AG04450 (cell line): ENCODE measurements around the gene DICER1. TPM values are rescaled to one million over a fixed set of nuclear protein-coding genes. Genes with fewer than 3 reads are reported as not detected.

ENCODE experiments used
- CTCF ChIA-PET: fragments of 300-600, 350-600 bp; formaldehyde crosslinking; extraction: SDS; loops from one replicate; lab custom pipeline; 2022; ENCODE audit warnings: antibody characterized with exemption, inconsistent platforms; lab: Charles Lee
- POLR2A ChIA-PET: fragments of 350-600 bp; formaldehyde crosslinking; extraction: SDS; loops from one replicate; lab custom pipeline; 2021; ENCODE audit warnings: antibody characterized with exemption, inconsistent platforms; lab: Yijun Ruan, JAX
- DNase-seq: peaks from one replicate; pipeline ENCODE4 v3.0.0-alpha.2; 2011; ENCODE audit warnings: low read depth, low spot score
- H3K27ac ChIP-seq: one replicate; pipeline ENCODE4 v1.5.1; 2012; ENCODE audit warnings: low read depth, low read length, control low read depth
- H3K27me3 ChIP-seq: one replicate; pipeline ENCODE4 v1.6.0; 2012; ENCODE audit warnings: low read length; ENCODE audit not compliant: control insufficient read depth, insufficient read depth
- H3K4me3 ChIP-seq: 2 replicates; pipeline ENCODE4 v1.5.1; 2011; ENCODE audit warnings: mild to moderate bottlenecking, low read depth, low read length, control low read depth
- H3K9me3 ChIP-seq: 2 replicates; pipeline ENCODE4 v1.5.1; 2012; ENCODE audit warnings: low read length; ENCODE audit not compliant: control insufficient read depth, insufficient read depth
- CTCF ChIP-seq: IDR thresholded peaks from 2 replicates; pipeline ENCODE4 v1.5.1; 2011; ENCODE audit warnings: low read depth, low read length, control low read depth, inconsistent platforms
- polyA plus RNA-seq: library from polyadenylated mRNA; depleted of rRNA; stranded (reverse); fragments of >200 nt; gene quantifications from 2 replicates; pipeline ENCODE4 v1.2.3, GENCODE V29; 2011

Gene DICER1
- polyA plus RNA-seq, 1 experiment: 25.1 TPM

GRCh38 chr14:95040708-95041476, 116.4 kb downstream of the DICER1 start:
- H3K27me3 ChIP-seq: no peaks in the 10 kb centered on the region
- TF ChIP-seq CTCF: no peak
- ChIA-PET CTCF (no interaction called here), POLR2A (interaction anchor here (0.6 kb wide), 1 partner anchor 430 kb away, joined by 6 read pairs; no protein-coding TSS in a partner anchor)
- peaks cover 4% of the 10 kb centered on the region; the same call in 1 of the 2 replicates for H3K9me3 ChIP-seq
- H3K4me3 ChIP-seq: no peak overlapping the region
- H3K27ac ChIP-seq: no peak overlapping the region
- no peak for DNase-seq

GRCh38 chr14:95039993-95040348, 117.4 kb downstream of the DICER1 start:
- Histone ChIP-seq H3K27ac (no peak overlapping the region), H3K27me3 (peaks cover under 1% of the 10 kb centered on the region), H3K9me3 (peaks cover 4% of the 10 kb centered on the region; the same call in 1 of the 2 replicates), H3K4me3 (no peak overlapping the region)
- DNase-seq: no peak
- ChIA-PET POLR2A (no interaction called here), CTCF (no interaction called here)
- no peak for TF ChIP-seq CTCF

GRCh38 chr14:95039259-95039992, 117.9 kb downstream of the DICER1 start:
- Histone ChIP-seq H3K9me3 (peaks cover 1% of the 10 kb centered on the region; the same call in 1 of the 2 replicates), H3K27ac (no peak overlapping the region), H3K4me3 (no peak overlapping the region), H3K27me3 (peaks cover 3% of the 10 kb centered on the region)
- no peak for DNase-seq
- no peak for TF ChIP-seq CTCF
- ChIA-PET CTCF (no interaction called here), POLR2A (no interaction called here)

GRCh38 chr14:95038521-95039250, 118.6 kb downstream of the DICER1 start:
- CTCF ChIA-PET: no interaction called here
- Histone ChIP-seq H3K27ac (no peak overlapping the region), H3K4me3 (no peak overlapping the region), H3K27me3 (peaks cover 3% of the 10 kb centered on the region), H3K9me3 (no peaks in the 10 kb centered on the region; the same call in 1 of the 2 replicates)
- no peak for TF ChIP-seq CTCF
- POLR2A ChIA-PET: no interaction called here
- no peak for DNase-seq
